Measurements from ENCODE around the gene BPIFB4. TPM values are rescaled to one million over a fixed set of nuclear protein-coding genes. Genes with fewer than 3 reads are reported as not detected.
"Not testable (repeated sequence)": the region's sequence is repeated elsewhere in the genome, so short reads cannot be mapped to it uniquely, and the experiment has no call there.

Gene BPIFB4
- polyA plus RNA-seq, 1 donor (not counting 4 experiments of a cell fraction or from before 2014, with no cell fraction given) = not detected

GRCh38 chr20:33043731-33044181 is 35.7 kb upstream of the BPIFB4 start:
- TF ChIP-seq, protein P1, sequence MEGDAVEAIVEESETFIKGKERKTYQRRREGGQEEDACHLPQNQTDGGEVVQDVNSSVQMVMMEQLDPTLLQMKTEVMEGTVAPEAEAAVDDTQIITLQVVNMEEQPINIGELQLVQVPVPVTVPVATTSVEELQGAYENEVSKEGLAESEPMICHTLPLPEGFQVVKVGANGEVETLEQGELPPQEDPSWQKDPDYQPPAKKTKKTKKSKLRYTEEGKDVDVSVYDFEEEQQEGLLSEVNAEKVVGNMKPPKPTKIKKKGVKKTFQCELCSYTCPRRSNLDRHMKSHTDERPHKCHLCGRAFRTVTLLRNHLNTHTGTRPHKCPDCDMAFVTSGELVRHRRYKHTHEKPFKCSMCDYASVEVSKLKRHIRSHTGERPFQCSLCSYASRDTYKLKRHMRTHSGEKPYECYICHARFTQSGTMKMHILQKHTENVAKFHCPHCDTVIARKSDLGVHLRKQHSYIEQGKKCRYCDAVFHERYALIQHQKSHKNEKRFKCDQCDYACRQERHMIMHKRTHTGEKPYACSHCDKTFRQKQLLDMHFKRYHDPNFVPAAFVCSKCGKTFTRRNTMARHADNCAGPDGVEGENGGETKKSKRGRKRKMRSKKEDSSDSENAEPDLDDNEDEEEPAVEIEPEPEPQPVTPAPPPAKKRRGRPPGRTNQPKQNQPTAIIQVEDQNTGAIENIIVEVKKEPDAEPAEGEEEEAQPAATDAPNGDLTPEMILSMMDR (optimal IDR thresholded peaks at IDR 0.05 in 1 of 3, IDR thresholded peaks at IDR 0.05 in 1 of 3, conservative IDR thresholded peaks at IDR 0.05 in 1 of 3; ENCODE audit: extremely low read depth in 1 of 3, insufficient read depth in 2 of 3, low read length in 3 of 3) = no peak
- no peak for TF ChIP-seq EZH2 (IDR thresholded peaks at IDR 0.05; ENCODE audit: low read length)
- Histone ChIP-seq H3K9me3 (ENCODE audit: control insufficient read depth, low read depth, low read length) (no peaks in the 10 kb centered on the region), H3K4me2 (ENCODE audit: control insufficient read depth, extremely low read depth, insufficient read depth, low read depth, low read length) (no peak overlapping the region), H2AFZ (ENCODE audit: control insufficient read depth, low read length) (no peak overlapping the region), H4K20me1 (ENCODE audit: control insufficient read depth, extremely low read depth, insufficient read depth, low read length) (no peaks in the 10 kb centered on the region), H3K79me2 (ENCODE audit: control insufficient read depth, insufficient read depth, low read length) (no peaks in the 10 kb centered on the region), H3K27me3 (ENCODE audit: control insufficient read depth, extremely low read depth, insufficient read depth, low read length) (peaks cover 3% of the 10 kb centered on the region), H3K9ac (ENCODE audit: control insufficient read depth, extremely low read depth, insufficient read depth, low read length) (no peak overlapping the region), H3K4me3 (ENCODE audit: control insufficient read depth in 2 of 3, extremely low read depth in 1 of 3, insufficient read depth in 2 of 3, low read depth in 1 of 3, low read length in 3 of 3) (no peak overlapping the region), H3K9me1 (ENCODE audit: control insufficient read depth, extremely low read depth, insufficient read depth, low read length) (no peaks in the 10 kb centered on the region), H3K4me1 (ENCODE audit: control insufficient read depth, extremely low read depth, insufficient read depth, low read length) (no peaks in the 10 kb centered on the region), H3K36me3 (ENCODE audit: control insufficient read depth in 2 of 2, extremely low read depth in 1 of 2, insufficient read depth in 2 of 2, low read length in 2 of 2) (no peaks in the 10 kb centered on the region), H3K27ac (ENCODE audit: control insufficient read depth, insufficient read depth, low read length) (no peak overlapping the region)
- dilution Hi-C loops (cut with MboI; ENCODE audit: extremely low pct_ligation_motif_present, low sequenced_read_pairs) = no loop called here
- DNase-seq (ENCODE audit: low read depth, low spot score) (no peak), FAIRE-seq (no peak)

GRCh38 chr20:33045129-33045721 is 34.2 kb upstream of the BPIFB4 start:
- H3K36me3 ChIP-seq (ENCODE audit: control insufficient read depth in 2 of 2, extremely low read depth in 1 of 2, insufficient read depth in 2 of 2, low read length in 2 of 2); H3K4me1 ChIP-seq (ENCODE audit: control insufficient read depth, extremely low read depth, insufficient read depth, low read length); H3K79me2 ChIP-seq (ENCODE audit: control insufficient read depth, insufficient read depth, low read length); H3K4me2 ChIP-seq (ENCODE audit: control insufficient read depth, extremely low read depth, insufficient read depth, low read depth, low read length); H3K9ac ChIP-seq (ENCODE audit: control insufficient read depth, extremely low read depth, insufficient read depth, low read length); H2AFZ ChIP-seq (ENCODE audit: control insufficient read depth, low read length); H3K27me3 ChIP-seq (ENCODE audit: control insufficient read depth, extremely low read depth, insufficient read depth, low read length); DNase-seq (ENCODE audit: low read depth, low spot score); H3K27ac ChIP-seq (ENCODE audit: control insufficient read depth, insufficient read depth, low read length); H4K20me1 ChIP-seq (ENCODE audit: control insufficient read depth, extremely low read depth, insufficient read depth, low read length); H3K9me3 ChIP-seq (ENCODE audit: control insufficient read depth, low read depth, low read length); H3K4me3 ChIP-seq (ENCODE audit: control insufficient read depth in 2 of 3, extremely low read depth in 1 of 3, insufficient read depth in 2 of 3, low read depth in 1 of 3, low read length in 3 of 3); dilution Hi-C loops (cut with MboI; ENCODE audit: extremely low pct_ligation_motif_present, low sequenced_read_pairs); H3K9me1 ChIP-seq (ENCODE audit: control insufficient read depth, extremely low read depth, insufficient read depth, low read length); FAIRE-seq: not testable (repeated sequence)

GRCh38 chr20:33046412-33046811 is 33.0 kb upstream of the BPIFB4 start:
- no peaks in the 10 kb centered on the region for H3K36me3 ChIP-seq (ENCODE audit: control insufficient read depth in 2 of 2, extremely low read depth in 1 of 2, insufficient read depth in 2 of 2, low read length in 2 of 2)
- FAIRE-seq (no peak), DNase-seq (ENCODE audit: low read depth, low spot score) (no peak)
- H3K9ac ChIP-seq (ENCODE audit: control insufficient read depth, extremely low read depth, insufficient read depth, low read length) = no peak overlapping the region
- no peaks in the 10 kb centered on the region for H3K4me1 ChIP-seq (ENCODE audit: control insufficient read depth, extremely low read depth, insufficient read depth, low read length)
- no peak overlapping the region for H3K4me3 ChIP-seq (ENCODE audit: control insufficient read depth in 2 of 3, extremely low read depth in 1 of 3, insufficient read depth in 2 of 3, low read depth in 1 of 3, low read length in 3 of 3)
- H4K20me1 ChIP-seq (ENCODE audit: control insufficient read depth, extremely low read depth, insufficient read depth, low read length) = no peaks in the 10 kb centered on the region
- no peak for TF ChIP-seq EZH2 (IDR thresholded peaks at IDR 0.05; ENCODE audit: low read length)
- TF ChIP-seq, protein P1 (optimal IDR thresholded peaks at IDR 0.05 in 1 of 3, IDR thresholded peaks at IDR 0.05 in 1 of 3, conservative IDR thresholded peaks at IDR 0.05 in 1 of 3; ENCODE audit: extremely low read depth in 1 of 3, insufficient read depth in 2 of 3, low read length in 3 of 3) = no peak
- no peaks in the 10 kb centered on the region for H3K9me1 ChIP-seq (ENCODE audit: control insufficient read depth, extremely low read depth, insufficient read depth, low read length)
- H3K79me2 ChIP-seq (ENCODE audit: control insufficient read depth, insufficient read depth, low read length) = no peaks in the 10 kb centered on the region
- H3K4me2 ChIP-seq (ENCODE audit: control insufficient read depth, extremely low read depth, insufficient read depth, low read depth, low read length) = no peak overlapping the region
- dilution Hi-C loops (cut with MboI; ENCODE audit: extremely low pct_ligation_motif_present, low sequenced_read_pairs) = no loop called here
- H2AFZ ChIP-seq (ENCODE audit: control insufficient read depth, low read length) = no peak overlapping the region
- H3K27me3 ChIP-seq (ENCODE audit: control insufficient read depth, extremely low read depth, insufficient read depth, low read length) = no peaks in the 10 kb centered on the region
- no peak overlapping the region for H3K27ac ChIP-seq (ENCODE audit: control insufficient read depth, insufficient read depth, low read length)
- H3K9me3 ChIP-seq (ENCODE audit: control insufficient read depth, low read depth, low read length) = no peaks in the 10 kb centered on the region
